A673 (cell line): Measurements from ENCODE around the gene GLS.

Experiments used
- CTCF ChIP-seq: fragments of 300-800, 200-600 bp; sonication (generic); conservative IDR thresholded peaks from 2 replicates; pipeline ENCODE4 v1.5.1; 2017; ENCODE audit warnings: low read depth, mild to moderate bottlenecking, antibody characterized with exemption, low read length, moderate library complexity, mixed read lengths
- EZH2 ChIP-seq: fragments of 200-600 bp; sonication (generic); IDR thresholded peaks from 2 replicates; pipeline ENCODE4 v1.6.1; 2017; ENCODE audit warnings: borderline replicate concordance, low read depth, mild to moderate bottlenecking, mixed read lengths, antibody characterized with exemption, low read length; ENCODE audit not compliant: poor library complexity, severe bottlenecking

- TF ChIP-seq CTCF, result no peak
- no peak for TF ChIP-seq EZH2
These were observed 72.6 kb downstream of the GLS start for GRCh38 chr2:190953257-190953656.
